ENCODE data around the gene TRAF4.
"Not testable (repeated sequence)": the region's sequence is repeated elsewhere in the genome, so short reads cannot be mapped to it uniquely, and the experiment has no call there.

Gene TRAF4

GRCh38 chr17:28715217-28715616, 28.6 kb upstream of the TRAF4 start:
- DNase-seq = no peak

- DNase-seq = no peak
Observed at GRCh38 chr17:28716740-28717577, 26.9 kb upstream of the TRAF4 start.

GRCh38 chr17:28717578-28718332, 26.1 kb upstream of the TRAF4 start, which contains the start of gene RAB34:
RAB34 (minus strand) TSS chr17:28717868; CDS start chr17:28717266, 602 bp downstream.
- peak; percentile 47 to 77 for DNase-seq

- no peak for DNase-seq
Observed at GRCh38 chr17:28718333-28719020, 25.3 kb upstream of the TRAF4 start.

GRCh38 chr17:28719021-28719433, 24.8 kb upstream of the TRAF4 start:
- no peak for DNase-seq

GRCh38 chr17:28720247-28720996, 23.4 kb upstream of the TRAF4 start:
- DNase-seq = no peak

GRCh38 chr17:28720997-28721329, 22.8 kb upstream of the TRAF4 start:
- DNase-seq = not testable (repeated sequence)

GRCh38 chr17:28722417-28723158, 21.2 kb upstream of the TRAF4 start:
- DNase-seq = no peak

- no peak for DNase-seq
Observed at GRCh38 chr17:28723159-28723835, 20.5 kb upstream of the TRAF4 start.

- DNase-seq = not testable (repeated sequence)
Observed at GRCh38 chr17:28723836-28724499, 19.8 kb upstream of the TRAF4 start.

GRCh38 chr17:28724500-28725165, 19.2 kb upstream of the TRAF4 start:
- DNase-seq = no peak

- DNase-seq = no peak
Observed at GRCh38 chr17:28725166-28725659, 18.6 kb upstream of the TRAF4 start.

- no peak for DNase-seq
Observed at GRCh38 chr17:28725660-28726225, 18.1 kb upstream of the TRAF4 start.

- peak in 1 of 2 donors; percentile 93 for DNase-seq
Observed at GRCh38 chr17:28726226-28726626, 17.6 kb upstream of the TRAF4 start, which contains the start of gene TLCD1. TLCD1 (minus strand) TSS chr17:28726233; CDS start chr17:28726097, 136 bp downstream.

GRCh38 chr17:28726627-28727491, 17.0 kb upstream of the TRAF4 start:
- DNase-seq = peak; percentile 67 to 86

- DNase-seq = peak; percentile 93 to 94
Observed at GRCh38 chr17:28728364-28729200, 15.2 kb upstream of the TRAF4 start, which contains the start of gene NEK8. NEK8 (plus strand) TSS chr17:28728788; CDS start chr17:28728814, 26 bp downstream.

- DNase-seq = no peak
Observed at GRCh38 chr17:28729950-28730330, 13.9 kb upstream of the TRAF4 start.

Data from bone marrow (tissue), 2 donors.